LHCN-M2 (cell line): ENCODE results near the gene SEZ6L. TPM values are rescaled to one million over a fixed set of nuclear protein-coding genes. Genes with fewer than 3 reads are reported as not detected.

Experiments
- DNase-seq: peaks from one replicate; pipeline ENCODE4 v3.0.0-alpha.2; 2012; ENCODE audit warnings: low read depth
- total RNA-seq: library from RNA; depleted of rRNA; stranded (reverse); fragments of >200 nt; gene quantifications from 2 replicates; pipeline ENCODE4 v1.2.3, GENCODE V29; 2014

The SEZ6L gene
- total RNA-seq, 1 experiment from 2014 or later, result not detected

GRCh38 chr22:26241361-26241760, 72.1 kb downstream of the SEZ6L start:
- DNase-seq, result no peak

GRCh38 chr22:26245001-26245400, 75.7 kb downstream of the SEZ6L start:
- DNase-seq, result no peak

- no peak for DNase-seq
These were observed 77.3 kb downstream of the SEZ6L start for GRCh38 chr22:26246552-26246951.

GRCh38 chr22:26251869-26252268, 82.6 kb downstream of the SEZ6L start:
- no peak for DNase-seq

GRCh38 chr22:26259510-26259909, 90.2 kb downstream of the SEZ6L start:
- peak; percentile 36 for DNase-seq

GRCh38 chr22:26264162-26264561, 94.9 kb downstream of the SEZ6L start:
- DNase-seq, result no peak

GRCh38 chr22:26265281-26265680, 96.0 kb downstream of the SEZ6L start:
- DNase-seq, result no peak

- DNase-seq, result no peak
These were observed 96.6 kb downstream of the SEZ6L start for GRCh38 chr22:26265909-26266308.

- no peak for DNase-seq
These were observed 98.6 kb downstream of the SEZ6L start for GRCh38 chr22:26267856-26268255.

GRCh38 chr22:26269572-26269971, 100.3 kb downstream of the SEZ6L start:
- DNase-seq, result no peak

- DNase-seq, result no peak
These were observed 102.2 kb downstream of the SEZ6L start for GRCh38 chr22:26271427-26271826.

- DNase-seq, result no peak
These were observed 103.9 kb downstream of the SEZ6L start for GRCh38 chr22:26273011-26273675.

- no peak for DNase-seq
These were observed 107.4 kb downstream of the SEZ6L start for GRCh38 chr22:26276529-26277160.

GRCh38 chr22:26281941-26282340, 112.7 kb downstream of the SEZ6L start:
- DNase-seq, result no peak

- no peak for DNase-seq
These were observed 114.1 kb downstream of the SEZ6L start for GRCh38 chr22:26283330-26283729.

- no peak for DNase-seq
These were observed 116.4 kb downstream of the SEZ6L start for GRCh38 chr22:26285632-26286031.

- no peak for DNase-seq
These were observed 117.0 kb downstream of the SEZ6L start for GRCh38 chr22:26286091-26286820.

GRCh38 chr22:26287382-26288225, 118.3 kb downstream of the SEZ6L start:
- DNase-seq, result no peak

GRCh38 chr22:26289611-26290101, 120.4 kb downstream of the SEZ6L start:
- DNase-seq, result no peak

- DNase-seq, result no peak
These were observed 122.8 kb downstream of the SEZ6L start for GRCh38 chr22:26291940-26292666.

GRCh38 chr22:26292667-26292995, 123.4 kb downstream of the SEZ6L start:
- no peak for DNase-seq
